ENCODE data around the gene CLDND1.

DNA sequence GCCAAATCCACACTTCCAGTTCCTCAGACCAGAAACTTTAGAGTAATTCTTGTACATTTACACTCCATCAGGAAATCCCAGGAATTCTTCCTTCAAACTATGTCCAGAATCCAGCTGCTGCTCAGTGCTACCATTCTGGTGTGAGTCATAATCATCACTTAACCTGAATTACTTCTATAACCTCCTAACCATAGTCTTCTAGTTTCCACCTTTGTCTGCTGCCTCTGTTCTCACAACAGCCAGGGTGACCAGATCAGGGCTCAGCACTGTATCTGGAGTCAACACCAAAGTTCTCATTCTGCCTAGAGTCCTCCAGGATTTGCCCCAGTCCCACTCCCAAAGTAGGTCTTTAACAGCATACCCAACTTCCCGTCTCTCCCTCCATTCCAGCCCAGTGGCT, 3.4 kb downstream of the CLDND1 start:
- TF ChIP-seq POLR2A (IDR thresholded peaks at IDR 0.05), result no peak
- TF ChIP-seq, protein P1, sequence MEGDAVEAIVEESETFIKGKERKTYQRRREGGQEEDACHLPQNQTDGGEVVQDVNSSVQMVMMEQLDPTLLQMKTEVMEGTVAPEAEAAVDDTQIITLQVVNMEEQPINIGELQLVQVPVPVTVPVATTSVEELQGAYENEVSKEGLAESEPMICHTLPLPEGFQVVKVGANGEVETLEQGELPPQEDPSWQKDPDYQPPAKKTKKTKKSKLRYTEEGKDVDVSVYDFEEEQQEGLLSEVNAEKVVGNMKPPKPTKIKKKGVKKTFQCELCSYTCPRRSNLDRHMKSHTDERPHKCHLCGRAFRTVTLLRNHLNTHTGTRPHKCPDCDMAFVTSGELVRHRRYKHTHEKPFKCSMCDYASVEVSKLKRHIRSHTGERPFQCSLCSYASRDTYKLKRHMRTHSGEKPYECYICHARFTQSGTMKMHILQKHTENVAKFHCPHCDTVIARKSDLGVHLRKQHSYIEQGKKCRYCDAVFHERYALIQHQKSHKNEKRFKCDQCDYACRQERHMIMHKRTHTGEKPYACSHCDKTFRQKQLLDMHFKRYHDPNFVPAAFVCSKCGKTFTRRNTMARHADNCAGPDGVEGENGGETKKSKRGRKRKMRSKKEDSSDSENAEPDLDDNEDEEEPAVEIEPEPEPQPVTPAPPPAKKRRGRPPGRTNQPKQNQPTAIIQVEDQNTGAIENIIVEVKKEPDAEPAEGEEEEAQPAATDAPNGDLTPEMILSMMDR (IDR thresholded peaks at IDR 0.05), result no peak
